ENCODE data around the gene LRRC47. TPM values are rescaled to one million over a fixed set of nuclear protein-coding genes. Genes with fewer than 3 reads are reported as not detected.

Gene LRRC47
- total RNA-seq, 1 donor from 2014 or later = 52.2 TPM

DNA sequence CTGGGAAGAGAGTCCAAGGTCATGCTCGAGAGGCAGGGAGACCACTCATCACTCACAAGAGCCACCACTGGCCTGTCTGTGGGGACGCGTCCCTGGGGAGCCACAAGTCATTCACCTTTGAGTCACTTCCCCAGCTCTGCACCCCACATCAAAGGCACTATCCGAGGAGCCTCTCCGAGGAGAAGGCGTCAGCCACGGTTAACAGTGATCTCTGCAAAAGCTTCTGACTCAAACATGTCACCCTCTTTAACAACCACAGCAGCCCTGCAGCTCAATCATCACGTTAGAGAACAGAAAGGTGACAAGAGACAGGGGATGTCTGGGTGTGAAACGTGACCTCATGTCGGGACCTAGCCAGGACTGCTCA, 9.0 kb downstream of the LRRC47 start:
- Mint-ChIP-seq H3K27me3 (ENCODE audit: unreplicated experiment) (peaks cover 6% of the 10 kb centered on the region), H3K9me3 (ENCODE audit: unreplicated experiment) (no peaks in the 10 kb centered on the region), H3K27ac (ENCODE audit: unreplicated experiment) (peak overlapping the region; percentile 24), H3K36me3 (ENCODE audit: low read depth, unreplicated experiment) (peaks cover 26% of the 10 kb centered on the region), H3K4me1 (ENCODE audit: unreplicated experiment) (no peaks in the 10 kb centered on the region), H3K4me3 (ENCODE audit: unreplicated experiment) (no peak overlapping the region)
- DNase-seq (ENCODE audit: low spot score) = no peak
- TF ChIP-seq CTCF (IDR thresholded peaks at IDR 0.05; ENCODE audit: unreplicated experiment) = no peak

DNA sequence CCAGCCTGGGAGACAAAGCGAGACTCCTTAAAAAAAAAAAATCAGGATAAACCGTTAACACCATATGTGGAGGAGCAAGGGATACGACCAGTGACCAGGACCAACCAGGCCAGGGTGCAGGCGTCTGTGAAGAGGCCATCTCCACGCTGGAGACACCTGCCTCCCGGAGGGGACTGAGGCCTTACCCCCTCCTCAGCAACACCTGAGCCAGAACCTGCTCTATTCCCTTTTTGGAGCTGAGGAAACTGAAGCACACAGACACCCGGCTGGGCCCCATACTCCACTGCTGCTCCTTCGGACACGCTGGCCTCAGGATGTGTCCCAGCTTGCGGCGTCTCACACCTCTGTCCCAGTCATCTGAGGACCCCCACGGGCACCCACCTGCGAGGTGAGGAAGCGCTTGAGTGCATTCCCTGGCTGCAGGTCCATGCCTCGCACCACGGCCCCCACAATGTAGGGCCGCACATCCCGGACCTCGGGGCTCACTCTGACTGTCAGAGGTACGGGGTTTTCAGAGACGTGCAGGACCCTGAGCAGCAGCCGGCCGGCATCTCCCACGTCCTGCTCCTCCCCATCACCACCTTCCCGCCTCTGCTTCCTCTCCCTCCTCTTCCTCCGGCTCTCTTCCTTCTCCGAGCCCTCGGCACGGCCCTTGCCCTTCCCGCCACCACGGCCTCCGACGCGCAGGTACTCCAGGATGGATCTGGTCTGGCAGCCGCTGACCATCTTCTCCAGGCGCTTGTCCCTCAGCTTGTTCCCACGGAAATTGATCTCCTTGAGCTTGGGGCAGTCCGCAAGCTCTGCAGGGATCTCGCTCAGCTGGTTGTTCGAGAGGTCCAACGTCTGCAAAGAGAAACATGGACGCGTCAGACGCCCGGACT, 9.6 kb downstream of the LRRC47 start:
- Mint-ChIP-seq H3K36me3 (ENCODE audit: low read depth, unreplicated experiment) (peaks cover 26% of the 10 kb centered on the region), H3K27ac (ENCODE audit: unreplicated experiment) (no peak overlapping the region), H3K9me3 (ENCODE audit: unreplicated experiment) (no peaks in the 10 kb centered on the region), H3K4me1 (ENCODE audit: unreplicated experiment) (no peaks in the 10 kb centered on the region), H3K4me3 (ENCODE audit: unreplicated experiment) (no peak overlapping the region), H3K27me3 (ENCODE audit: unreplicated experiment) (peaks cover 6% of the 10 kb centered on the region)
- DNase-seq (ENCODE audit: low spot score) = no peak
- no peak for TF ChIP-seq CTCF (IDR thresholded peaks at IDR 0.05; ENCODE audit: unreplicated experiment)

- H3K27me3 Mint-ChIP-seq (ENCODE audit: unreplicated experiment) = peaks cover 1% of the 10 kb centered on the region
- peak; percentile 25 for TF ChIP-seq CTCF (IDR thresholded peaks at IDR 0.05; ENCODE audit: unreplicated experiment)
- H3K27ac Mint-ChIP-seq (ENCODE audit: unreplicated experiment) = no peak overlapping the region
- peaks cover 33% of the 10 kb centered on the region for H3K36me3 Mint-ChIP-seq (ENCODE audit: low read depth, unreplicated experiment)
- peak overlapping the region; percentile 62 for H3K4me3 Mint-ChIP-seq (ENCODE audit: unreplicated experiment)
- H3K9me3 Mint-ChIP-seq (ENCODE audit: unreplicated experiment) = no peaks in the 10 kb centered on the region
- DNase-seq (ENCODE audit: low spot score) = peak; percentile 53
- no peaks in the 10 kb centered on the region for H3K4me1 Mint-ChIP-seq (ENCODE audit: unreplicated experiment)
These were observed 10.7 kb downstream of the LRRC47 start for GRCh38 chr1:3785456-3786157.

DNA sequence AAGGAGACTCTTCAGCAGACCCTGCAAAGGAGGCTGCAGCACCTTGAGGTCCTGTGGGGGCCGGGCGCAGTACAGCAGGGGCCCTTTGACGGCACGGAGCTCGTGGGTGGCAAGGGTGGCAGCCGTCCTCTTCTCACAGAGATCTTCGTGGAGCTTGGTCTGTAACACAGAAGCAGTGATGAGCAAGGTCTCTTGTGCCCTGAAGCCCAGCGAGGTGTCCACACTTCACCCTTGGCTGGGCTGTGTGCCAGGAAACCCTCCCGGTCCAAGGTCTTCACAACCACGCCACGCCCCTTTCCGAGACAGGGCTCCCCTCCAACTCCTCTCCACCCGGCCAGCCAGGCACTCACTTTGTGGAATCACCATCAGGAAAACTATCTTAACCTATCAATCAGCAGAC, 11.3 kb downstream of the LRRC47 start:
- Mint-ChIP-seq H3K4me3 (ENCODE audit: unreplicated experiment) (peak overlapping the region; percentile 62), H3K9me3 (ENCODE audit: unreplicated experiment) (no peaks in the 10 kb centered on the region), H3K36me3 (ENCODE audit: low read depth, unreplicated experiment) (peaks cover 38% of the 10 kb centered on the region), H3K4me1 (ENCODE audit: unreplicated experiment) (no peaks in the 10 kb centered on the region), H3K27me3 (ENCODE audit: unreplicated experiment) (peaks cover 1% of the 10 kb centered on the region), H3K27ac (ENCODE audit: unreplicated experiment) (no peak overlapping the region)
- DNase-seq (ENCODE audit: low spot score) = no peak
- TF ChIP-seq CTCF (IDR thresholded peaks at IDR 0.05; ENCODE audit: unreplicated experiment) = no peak
